Measurements from ENCODE around the gene SUFU.

The SUFU gene

DNA sequence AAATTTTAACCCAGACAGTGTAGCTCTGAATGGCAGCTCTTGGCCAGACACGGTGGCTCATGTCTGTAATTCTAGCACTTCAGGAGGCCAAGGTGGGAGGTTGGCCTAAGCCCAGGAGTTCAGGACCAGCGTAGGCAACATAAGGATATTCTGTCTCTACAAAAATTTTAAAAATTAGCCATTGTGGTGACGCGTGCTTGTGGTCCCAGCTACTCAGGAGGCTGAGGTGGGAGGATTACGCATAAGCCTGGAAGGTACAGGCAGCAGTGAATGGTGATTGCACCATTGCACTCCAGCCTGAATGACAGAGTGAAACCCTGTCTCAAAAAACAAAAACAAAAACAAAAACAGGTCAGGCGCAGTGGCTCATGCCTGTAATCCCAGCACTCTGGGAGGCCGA, 50.0 kb downstream of the SUFU start:
- no peak for DNase-seq

DNA sequence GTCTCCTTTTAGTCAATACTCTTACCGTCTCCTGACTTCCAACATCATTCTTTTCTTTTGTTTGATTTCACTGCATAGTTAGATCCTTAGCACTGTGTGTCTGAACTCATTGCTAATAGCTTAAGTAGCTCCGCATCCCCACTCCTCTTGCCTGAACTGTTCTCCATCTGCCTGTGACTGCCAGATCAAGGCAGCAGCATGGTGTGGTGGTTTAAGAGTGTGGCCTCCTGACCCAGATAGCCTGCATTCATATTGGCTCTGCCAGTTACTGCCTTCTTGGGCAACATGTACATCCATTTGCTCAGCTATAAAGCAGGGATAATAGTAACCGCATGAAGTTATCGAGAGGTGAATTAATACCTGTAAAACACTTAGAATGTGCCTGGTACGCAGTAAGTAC, 50.8 kb downstream of the SUFU start:
- no peak for DNase-seq

DNA sequence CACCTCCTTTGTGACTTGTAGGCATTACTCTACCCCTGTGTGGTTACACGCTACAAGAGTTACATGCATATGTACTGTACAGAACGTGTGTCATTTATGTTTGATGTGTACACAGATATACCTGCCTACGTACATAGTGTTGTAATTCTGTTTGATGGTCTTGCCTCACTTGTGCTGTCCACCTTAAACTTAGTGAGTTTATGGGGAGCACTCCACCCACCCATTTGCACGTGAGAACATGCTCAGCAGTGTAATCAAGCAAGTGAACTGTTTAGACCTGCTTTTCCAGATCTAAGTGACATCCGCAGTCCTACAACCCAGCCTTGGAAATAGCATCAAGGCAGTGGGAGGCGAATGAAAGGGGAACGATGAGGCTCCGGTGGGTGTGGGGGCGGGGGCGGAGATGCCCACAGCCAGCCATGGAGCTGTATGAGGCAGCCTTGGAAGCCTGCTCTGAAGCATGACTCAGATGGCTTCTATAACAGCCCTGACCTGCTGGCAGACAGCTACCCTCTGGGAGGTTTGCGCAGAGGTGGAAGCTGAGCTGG, 52.1 kb downstream of the SUFU start:
- no peak for DNase-seq

DNA sequence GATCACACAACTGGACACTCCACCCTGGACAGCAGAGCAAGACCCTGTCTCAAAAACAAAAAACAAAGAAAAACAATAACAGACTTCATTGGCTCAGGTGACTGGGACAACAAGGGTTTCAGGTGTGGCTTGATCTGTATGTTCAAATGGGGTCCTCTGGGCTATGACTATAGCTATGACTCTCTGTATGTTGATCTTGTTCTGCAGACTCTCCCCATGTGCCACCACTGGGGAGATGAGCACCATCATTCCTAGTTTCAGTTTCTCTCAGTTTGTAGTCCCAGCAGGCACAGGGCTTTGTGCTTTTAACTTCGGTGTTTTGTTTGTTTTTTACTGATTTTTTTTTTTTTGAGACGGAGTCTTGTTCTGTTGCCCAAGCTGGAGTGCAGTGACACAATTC, 53.8 kb downstream of the SUFU start:
- DNase-seq, result no peak

DNA sequence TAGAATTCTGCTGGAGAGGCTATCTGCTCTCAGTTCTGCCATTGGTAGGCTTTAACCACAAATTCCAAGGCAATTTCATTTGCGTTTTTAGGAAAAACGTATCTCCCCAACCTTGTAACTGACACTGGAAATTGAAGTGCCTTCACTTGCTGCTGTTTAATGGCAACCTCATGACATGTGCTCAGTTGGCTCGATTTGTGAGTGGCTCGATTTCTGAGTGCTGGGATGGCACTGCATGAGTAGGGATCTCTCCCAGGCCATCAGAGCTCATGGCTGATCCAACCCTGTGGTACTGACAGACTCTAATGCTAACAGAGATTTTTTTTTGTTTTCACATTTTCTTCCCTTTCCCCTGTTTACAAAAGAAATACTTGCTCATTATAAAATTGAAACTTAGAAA, 56.0 kb downstream of the SUFU start:
- DNase-seq, result no peak

DNA sequence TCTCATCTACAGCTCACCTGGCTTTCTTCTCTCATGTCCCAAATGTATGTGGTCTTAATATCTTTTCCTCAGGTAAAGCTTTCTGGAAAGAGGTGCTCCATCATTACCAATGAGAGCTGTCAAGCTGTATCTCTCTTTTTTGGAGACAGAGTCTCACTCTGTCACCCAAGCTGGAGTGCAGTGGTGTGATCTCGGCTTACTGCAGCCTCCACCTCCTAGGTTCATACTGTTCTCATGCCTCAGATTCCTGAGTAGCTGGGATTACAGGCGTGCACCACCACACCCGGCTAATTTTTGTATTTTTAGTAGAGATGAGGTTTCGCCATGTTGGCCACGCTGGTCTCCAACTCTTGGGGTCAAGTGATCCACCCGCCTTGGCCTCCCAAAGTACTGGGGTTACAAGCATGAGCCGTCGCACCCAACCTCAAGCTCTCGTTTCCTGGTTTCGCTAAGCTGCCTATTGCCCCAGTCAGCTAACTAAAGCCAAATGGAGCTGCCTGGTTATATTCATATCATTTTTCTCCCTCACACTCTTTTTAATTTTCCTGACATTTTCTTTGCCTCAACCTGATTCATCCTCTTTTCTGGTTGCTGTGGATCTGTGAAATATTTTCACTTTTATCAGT, 60.5 kb downstream of the SUFU start:
- DNase-seq, result no peak

DNA sequence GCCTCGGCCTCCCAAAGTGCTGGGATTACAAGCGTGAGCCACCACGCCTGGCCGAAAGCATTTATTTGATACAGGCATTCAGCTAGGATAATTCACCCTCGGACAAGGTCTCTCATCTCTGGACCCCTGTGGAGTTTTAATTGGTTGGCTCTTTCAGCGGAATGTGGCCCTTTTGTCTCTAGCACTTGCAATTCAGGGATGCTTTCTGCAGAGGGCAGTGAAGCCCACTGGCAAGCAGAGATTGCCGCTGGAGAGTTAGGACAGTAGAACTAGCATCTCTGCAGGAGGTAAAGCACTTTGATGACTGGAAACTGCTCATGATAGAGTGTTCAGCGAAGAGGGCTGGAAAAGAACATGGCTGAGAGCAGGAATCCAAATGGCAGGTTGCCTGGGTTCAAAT, 62.0 kb downstream of the SUFU start:
- DNase-seq, result peak; percentile 4

DNA sequence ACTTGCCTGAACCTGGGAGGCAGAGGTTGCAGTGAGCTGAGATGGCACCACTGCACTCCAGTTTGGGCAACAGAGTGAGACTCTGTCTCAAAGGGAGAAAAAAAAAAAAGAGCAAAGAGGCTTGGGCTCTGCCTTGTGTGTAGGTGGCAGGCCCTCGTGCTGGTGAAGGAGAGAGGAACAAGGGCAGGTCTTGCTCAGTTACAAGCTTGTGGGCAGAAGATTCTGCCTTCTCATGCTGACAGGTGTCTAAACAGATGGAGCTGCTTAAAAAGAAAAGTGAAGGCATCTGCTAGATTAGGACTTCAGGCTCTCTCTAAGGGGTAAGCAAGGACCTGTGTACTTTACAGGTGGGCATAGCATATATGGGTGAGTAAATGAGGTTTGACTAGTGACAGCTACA, 75.0 kb downstream of the SUFU start:
- DNase-seq, result no peak

DNA sequence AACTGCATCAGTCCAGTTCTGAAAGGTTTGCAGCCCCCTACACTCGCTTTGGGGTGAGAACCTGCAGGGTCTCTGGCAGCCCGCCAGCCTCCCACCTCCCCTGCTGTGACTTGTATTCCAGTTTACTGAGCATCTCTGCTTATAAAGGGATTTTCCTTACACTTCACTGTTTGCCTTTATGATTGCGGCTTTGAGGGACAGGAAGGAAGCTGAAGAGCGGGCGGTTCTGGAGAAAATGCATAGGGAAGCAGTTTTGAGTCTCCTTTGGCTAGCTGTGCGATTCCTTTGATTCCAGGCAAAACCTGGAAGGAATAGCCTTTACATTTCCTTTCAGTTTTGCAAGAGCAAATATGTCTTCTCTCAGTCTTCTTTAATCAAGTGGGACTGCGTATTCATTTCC, 75.6 kb downstream of the SUFU start:
- DNase-seq, result peak; percentile 50

DNA sequence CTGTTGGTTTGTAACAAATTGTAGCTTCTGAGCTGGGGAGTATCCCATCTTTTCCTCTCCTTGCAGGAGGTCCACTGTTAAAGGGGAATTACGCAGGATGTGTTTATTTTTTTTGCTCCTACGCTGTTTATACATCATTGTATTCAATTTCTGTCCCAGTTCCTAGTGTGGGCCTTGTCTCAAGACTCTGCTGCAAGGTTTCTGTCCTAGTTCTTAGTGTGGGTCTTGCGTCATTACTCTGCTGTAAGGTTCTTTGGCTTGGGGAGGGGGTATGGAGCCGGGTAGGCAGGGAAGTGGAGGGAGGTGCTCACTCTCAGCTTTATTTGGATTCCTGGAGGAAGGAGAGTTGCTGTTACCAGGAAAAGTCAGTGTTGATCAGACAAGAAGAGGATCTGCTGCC, 76.5 kb downstream of the SUFU start:
- no peak for DNase-seq

DNA sequence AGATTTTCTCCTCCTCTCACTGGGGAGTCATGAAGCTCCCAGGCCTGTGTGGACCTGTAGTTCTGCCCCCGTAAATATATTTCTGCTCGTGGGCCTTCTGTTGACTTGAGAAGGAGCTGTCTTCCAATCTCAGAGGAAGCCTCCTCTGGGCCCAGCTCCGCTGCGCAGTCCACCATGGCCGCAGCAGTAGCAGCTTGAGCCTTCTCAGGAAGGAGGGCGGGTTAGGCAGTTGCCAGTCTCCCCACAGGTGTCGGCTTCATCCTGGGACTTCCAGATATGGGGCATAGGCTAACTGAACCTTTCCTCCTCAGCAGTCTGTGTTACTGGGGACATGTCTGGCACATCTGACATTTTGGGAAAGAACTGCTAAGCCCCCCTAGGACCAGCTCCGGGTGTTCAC, 77.6 kb downstream of the SUFU start:
- no peak for DNase-seq

DNA sequence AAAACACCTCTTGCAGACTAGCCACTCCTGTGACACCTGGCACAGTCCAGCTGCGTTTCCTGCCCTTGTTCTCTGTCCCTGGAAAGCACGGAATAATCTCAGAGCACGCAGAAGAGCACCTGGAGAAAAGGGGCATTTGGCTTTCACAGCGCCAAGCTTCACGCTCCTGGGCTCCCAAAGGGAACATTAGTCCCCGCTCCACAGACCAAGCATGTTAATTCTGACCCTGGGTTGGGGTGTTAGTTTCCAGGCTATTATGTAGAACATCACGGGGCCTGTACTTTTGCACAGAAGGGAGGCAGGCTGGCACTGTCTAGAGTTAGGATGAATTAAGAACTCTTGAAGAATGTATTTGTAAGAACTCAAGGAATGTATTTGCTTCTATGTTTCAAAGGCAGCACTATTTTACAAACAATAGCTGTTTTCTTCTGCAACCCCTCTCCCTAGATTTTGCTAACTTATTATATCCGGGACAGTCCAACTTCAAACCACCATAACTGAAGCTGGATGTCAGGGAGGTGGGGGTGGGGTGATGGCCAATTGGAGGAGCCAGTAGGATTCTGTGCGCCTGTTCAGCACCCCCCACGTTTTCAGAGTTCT, 78.3 kb downstream of the SUFU start:
- peak; percentile 10 for DNase-seq

DNA sequence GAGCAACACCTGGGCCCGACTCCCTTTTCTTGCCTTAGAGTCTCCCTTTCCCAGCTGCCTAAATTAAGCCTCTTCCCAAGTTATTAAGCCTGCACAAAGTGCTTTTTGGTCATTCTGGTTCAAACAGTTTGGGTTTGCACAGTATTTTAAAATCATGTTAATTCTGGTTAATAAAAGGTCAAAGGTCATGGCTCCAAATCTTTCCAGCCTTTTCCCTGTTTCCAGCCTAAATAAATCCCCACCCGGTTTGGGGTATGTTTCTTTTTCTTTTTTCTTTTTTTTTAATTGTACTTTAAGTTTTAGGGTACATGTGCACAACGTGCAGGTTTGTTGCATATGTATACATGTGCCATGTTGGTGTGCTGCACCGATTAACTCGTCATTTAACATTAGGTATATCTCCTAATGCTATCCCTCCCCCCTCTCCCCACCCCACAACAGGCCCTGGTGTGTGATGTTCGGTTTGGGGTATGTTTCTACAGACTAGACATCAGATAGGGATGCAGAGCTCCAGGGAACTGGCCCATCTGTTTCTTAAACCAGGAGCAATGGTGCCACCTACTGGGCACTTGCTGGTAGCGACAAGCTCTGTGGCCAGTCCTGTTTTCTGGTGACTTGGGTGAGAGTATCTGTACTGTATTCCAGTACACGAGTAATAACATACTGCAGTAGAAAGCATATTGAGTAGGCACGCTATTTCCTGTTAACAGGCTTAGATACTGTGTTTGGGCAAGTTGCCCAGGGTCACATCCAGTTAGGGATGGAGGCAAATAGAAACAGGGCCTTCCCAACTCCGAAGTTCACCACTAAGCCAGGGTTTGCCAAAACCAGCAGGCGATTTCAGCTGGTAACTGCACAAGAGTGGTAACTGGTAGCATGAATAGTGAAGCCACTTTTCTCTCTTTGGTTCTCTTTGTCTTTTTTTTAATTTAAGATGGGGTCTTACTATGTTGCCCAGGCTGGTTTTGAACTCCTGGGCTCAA, 80.0 kb downstream of the SUFU start:
- peak; percentile 83 for DNase-seq

DNA sequence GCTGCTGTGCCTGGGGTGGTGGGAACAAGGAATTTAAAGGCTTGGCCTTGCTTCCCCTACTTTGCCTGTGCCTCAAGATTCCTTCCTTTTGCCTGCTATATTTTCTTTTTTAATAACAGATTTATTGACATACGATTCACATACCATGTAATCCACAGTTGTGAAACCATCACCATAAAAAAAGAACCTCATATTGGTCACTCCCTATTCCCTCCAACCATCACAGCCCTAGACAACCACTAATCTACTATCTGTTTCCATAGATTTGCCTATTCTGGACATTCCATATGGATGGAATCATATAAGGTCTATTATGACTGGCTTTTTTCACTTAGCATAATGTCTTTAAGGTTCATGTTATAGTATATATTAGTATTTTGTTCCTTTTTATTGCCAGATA, 81.3 kb downstream of the SUFU start:
- no peak for DNase-seq

DNA sequence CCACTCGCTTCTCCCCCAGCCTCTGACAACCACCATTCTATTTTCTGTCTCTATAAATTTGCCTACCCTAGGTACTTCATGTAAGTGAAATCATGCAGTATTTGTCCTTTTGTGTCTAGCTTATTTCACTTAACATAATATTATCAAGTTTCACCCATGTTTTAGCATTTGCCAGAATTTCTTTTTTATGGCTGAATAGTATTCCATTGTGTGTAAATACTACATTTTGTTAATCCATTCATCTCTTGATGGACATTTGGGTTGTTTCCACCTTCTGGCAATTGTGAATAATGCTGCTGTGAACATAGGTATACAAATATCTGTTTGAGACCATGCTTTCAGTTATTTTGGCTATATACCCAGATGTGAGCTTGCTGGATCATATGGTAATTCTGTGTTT, 83.1 kb downstream of the SUFU start:
- DNase-seq, result no peak

DNA sequence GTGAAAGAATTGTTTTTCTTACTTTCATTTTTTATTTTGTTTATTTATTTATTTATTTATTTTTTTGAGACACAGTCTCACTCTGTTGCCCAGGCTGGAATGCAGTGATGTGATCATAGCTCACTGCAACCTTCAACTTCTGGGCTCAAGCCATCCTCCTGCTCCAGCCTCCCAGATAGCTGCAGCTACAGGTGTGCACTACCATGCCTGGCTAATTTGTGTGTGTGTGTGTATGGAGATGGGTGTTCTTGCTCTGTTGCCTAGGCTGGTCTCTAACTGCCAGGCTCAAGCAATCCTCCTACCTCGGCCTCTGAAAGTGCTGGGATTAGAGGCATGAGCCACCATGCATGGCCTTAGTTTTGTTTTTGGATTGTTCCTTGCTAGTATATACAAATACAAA, 85.1 kb downstream of the SUFU start:
- DNase-seq, result no peak

DNA sequence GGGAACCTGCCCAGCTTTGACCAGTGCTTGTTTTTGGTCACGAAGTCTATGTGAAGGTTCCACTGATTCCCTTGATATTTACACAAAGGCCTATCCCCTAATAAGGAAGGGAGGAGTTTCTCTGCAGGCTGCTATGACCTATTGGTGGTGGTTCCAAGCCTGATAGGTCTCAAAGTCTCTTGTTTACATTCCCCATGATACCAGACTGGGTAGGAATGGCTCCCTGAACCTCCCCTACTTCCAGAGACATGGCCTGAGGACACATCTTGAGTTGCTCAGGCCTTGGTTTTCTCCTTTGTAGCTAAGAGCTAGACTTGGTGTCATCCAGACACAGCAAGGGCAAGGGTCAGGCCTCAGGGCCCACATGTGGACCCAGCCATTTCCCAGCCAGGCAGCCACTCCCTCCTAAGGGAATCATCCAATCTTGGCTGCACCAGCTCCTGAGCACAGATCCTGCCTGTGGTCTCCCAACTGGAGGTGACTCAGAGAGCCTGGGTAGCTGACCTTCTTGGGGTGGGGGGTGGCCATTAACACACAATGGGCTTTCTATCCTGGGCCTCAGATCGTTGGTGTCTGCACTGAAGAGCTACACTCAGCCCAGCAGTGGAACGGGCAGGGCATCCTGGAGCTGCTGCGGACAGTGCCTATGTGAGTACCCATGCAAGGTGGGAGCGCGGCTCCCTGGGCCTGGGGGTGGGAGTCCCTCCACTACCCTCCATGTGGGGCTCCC, 89.5 kb downstream of the SUFU start:
- no peak for DNase-seq

DNA sequence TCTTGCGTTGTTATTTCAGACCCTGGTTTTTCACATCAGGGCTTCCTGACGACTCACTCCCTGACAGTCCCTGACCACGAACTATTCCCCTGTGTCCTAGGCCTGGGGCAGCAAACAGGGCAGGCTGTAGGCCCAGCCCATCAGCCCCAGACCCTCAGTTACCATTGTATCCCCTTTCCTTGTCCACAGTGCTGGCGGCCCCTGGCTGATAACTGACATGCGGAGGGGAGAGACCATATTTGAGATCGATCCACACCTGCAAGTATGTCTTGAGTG, 90.0 kb downstream of the SUFU start:
- no peak for DNase-seq

DNA sequence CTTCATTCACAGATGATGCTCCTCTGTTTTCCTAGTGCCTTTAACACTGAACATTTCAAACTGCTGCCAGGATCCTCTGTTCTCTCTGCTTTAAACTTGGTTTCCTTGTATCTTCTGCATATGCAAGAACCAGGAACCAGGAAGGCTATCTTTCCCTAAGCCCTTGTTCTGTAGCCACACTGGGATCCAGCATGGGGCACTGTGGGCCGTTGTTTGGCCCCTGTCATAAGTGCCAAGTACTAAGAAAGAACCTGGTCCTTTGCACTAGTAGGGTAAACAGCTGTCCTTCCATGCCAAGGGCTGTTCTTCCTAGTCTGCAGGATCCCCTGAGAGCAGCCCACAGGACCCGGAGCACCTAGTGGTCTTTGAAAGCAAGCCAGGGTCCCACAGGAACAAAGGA, 91.5 kb downstream of the SUFU start:
- DNase-seq, result no peak

DNA sequence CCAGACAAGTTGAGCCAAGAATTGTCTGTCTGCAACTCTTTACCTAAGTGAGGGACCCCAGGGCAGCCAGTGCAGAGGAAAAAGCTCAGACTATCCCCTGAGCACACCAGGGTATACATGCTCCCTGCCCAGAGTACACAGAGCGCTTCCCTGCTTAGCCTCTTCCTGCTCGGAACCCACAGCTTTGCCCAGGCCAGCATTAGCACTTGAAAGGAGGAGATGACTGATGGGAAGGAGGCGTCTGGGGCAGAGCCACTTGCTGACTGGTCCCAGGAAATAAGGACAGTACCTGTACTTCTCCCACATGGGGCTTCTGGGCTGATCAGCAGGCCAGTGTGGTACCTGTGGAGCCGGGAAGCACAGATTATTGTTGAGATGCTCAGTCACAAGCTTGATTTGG, 92.1 kb downstream of the SUFU start:
- no peak for DNase-seq

DNA sequence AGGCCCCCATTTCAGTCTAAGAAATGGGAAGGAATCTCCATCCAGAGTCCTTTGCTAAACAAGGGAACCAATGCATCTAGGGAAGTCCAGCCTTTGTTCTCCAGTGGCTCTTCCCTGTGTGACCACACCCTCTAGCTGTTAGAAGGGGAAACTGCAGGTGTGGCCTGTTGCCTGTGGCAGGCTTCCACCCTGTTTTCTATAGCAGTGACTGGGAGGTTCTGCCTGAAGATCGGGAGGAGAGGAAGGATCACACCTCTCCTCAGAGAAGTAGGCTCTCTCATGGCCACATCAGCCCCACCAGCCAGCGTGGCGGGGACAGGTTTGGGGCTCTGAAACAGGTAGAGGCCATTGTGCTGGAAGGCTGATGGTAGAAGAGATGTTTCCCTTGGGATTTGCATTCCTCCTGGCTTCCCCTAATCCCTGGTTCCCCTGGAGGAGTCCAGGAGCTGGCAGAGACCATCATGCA, 92.8 kb downstream of the SUFU start:
- DNase-seq, result peak; percentile 67

DNA sequence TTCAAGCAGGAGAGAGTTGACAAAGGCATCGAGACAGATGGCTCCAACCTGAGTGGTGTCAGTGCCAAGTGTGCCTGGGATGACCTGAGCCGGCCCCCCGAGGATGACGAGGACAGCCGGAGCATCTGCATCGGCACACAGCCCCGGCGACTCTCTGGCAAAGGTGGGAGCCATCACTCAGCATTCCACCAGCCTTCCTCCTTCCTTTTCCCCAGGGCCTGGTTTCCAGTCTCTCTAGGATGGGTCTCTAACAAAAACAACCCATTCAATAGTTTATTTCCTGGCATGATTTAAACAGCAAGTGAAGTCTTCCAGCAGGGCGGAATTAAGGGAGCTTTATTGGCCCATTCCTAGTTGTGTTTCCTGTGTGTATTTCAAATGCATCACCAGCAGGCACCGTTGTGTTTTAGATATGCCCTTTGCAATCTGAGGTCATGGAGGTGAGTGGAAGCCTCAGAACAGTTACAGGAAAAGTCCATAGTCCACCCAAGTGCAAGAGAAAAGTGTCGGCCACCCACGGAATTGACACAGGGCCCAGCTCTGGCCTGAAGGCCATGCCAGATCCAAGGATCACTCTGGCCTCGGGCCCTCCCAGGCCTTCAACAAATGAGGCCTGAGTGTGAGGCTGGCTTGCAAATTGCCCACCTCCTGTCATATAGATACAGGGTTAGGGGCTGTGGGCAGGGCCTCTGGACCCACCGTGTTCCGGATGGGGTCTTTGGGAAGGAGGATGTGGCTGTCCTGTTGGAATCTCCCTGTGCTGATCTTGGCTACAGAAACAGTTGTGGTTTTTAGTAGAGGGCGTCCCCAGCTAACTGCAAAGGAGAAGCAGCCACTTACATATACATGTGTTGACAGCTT, 93.6 kb downstream of the SUFU start:
- no peak for DNase-seq

Data from NCI-H146 (cell line).